Colonic mucosa (tissue), 4 donors: Measurements from ENCODE around the gene TNS3. TPM values are rescaled to one million over a fixed set of nuclear protein-coding genes. Genes with fewer than 3 reads are reported as not detected.

Experiments used
- DNase-seq: peaks from one replicate; pipeline ENCODE4 v3.0.0-alpha.2; 2020
- H3K27ac ChIP-seq: fragments of 200-600 bp; one replicate; pipeline ENCODE4 v1.8.0; 2021
- H3K27me3 ChIP-seq: fragments of 200-600 bp; one replicate; pipeline ENCODE4 v1.8.0; 2021
- H3K36me3 ChIP-seq: fragments of 200-600 bp; one replicate; pipeline ENCODE4 v1.8.0; 2021
- H3K4me1 ChIP-seq: fragments of 200-600 bp; one replicate; pipeline ENCODE4 v1.8.0; 2021; ENCODE audit warnings: mild to moderate bottlenecking
- H3K4me3 ChIP-seq: fragments of 200-600 bp; one replicate; pipeline ENCODE4 v1.8.0; 2021
- H3K9ac ChIP-seq, 2 donors: one replicate each; pipeline ENCODE4 v1.7.0; 2013; ENCODE audit warnings: control low read depth in 2 of 2, low read depth in 2 of 2, low read length in 2 of 2
- H3K9me3 ChIP-seq: fragments of 200-600 bp; one replicate; pipeline ENCODE4 v1.8.0; 2021
- CTCF ChIP-seq: fragments of 200-600 bp; IDR thresholded peaks from one replicate; pipeline ENCODE4 v1.8.0; 2022; ENCODE audit warnings: antibody characterized with exemption, mild to moderate bottlenecking
- intact Hi-C: fragments of 100-400 bp; cut with DNase I; formaldehyde crosslinking; loops from one replicate; pipeline ENCODE4 v1.14.1; 2022
- total RNA-seq, 2 donors: library from RNA; stranded (reverse); fragmentation: NEBNext Ultra II Directional in 1 of 2; extraction: Animal tissue kit (Norgen Biotek cat#: 25700) in 1 of 2; gene quantifications; one replicate each; pipeline ENCODE4 v1.2.1, GENCODE V29; 2021
- donor health status: healthy.
- donor health status: DM: no; HTN: no; CAD: no.
- donor health status: DM: no; HTN: no; CAD: no.

TNS3 gene
- total RNA-seq, 2 donors from 2014 or later = 41.1 to 58.2 TPM

DNA sequence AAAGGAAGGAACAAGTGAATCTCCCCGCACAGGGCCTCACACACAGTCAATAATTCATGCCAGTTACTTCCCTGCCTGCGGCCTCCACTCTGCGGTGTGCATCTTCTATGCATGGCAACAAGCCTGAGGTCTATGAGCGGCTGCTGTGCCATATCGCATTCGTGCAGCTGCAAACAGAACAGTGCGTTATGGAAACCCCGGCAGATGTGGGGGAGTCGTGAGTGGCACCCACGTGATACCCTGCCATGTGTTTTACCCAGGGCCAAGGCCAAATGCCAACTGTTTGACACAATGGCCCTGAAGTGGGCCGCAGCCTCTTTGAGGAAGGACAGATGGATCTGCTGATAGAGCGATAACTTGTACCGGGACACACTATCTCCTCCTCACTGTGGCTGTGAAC is 13.4 kb downstream of the TNS3 start:
- Histone ChIP-seq H3K4me3 (no peak overlapping the region), H3K9ac (no peak overlapping the region), H3K9me3 (no peaks in the 10 kb centered on the region), H3K4me1 (peaks cover 23% of the 10 kb centered on the region), H3K36me3 (no peaks in the 10 kb centered on the region), H3K27me3 (no peaks in the 10 kb centered on the region), H3K27ac (no peak overlapping the region)
- intact Hi-C loops = no loop called here
- no peak for DNase-seq
- no peak for TF ChIP-seq CTCF

DNA sequence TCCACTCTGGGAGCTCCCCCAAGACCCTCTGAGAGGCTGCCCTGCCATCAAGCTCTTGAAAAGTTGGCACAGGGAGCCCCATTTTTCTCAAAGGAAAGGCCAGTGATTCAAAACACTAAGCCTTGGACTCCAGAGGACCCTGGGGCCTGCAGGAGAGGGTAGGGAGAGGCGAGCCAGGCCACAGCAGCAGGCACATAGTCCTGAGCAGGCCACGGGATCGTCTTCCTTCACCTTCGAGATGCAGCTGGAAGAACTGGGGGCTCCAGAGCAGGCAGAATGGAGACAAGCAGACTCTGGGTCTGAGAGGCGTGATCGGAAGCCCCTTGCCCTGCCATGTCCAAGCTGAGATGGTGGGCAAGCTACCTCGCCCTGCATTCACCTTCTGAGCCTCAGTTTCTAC is 13.9 kb downstream of the TNS3 start:
- Histone ChIP-seq H3K4me1 (peaks cover 18% of the 10 kb centered on the region), H3K4me3 (no peak overlapping the region), H3K27me3 (no peaks in the 10 kb centered on the region), H3K9me3 (no peaks in the 10 kb centered on the region), H3K36me3 (no peaks in the 10 kb centered on the region), H3K9ac (no peak overlapping the region), H3K27ac (no peak overlapping the region)
- DNase-seq = no peak
- intact Hi-C loops = no loop called here
- no peak for TF ChIP-seq CTCF

- Histone ChIP-seq H3K27me3 (no peaks in the 10 kb centered on the region), H3K4me3 (no peak overlapping the region), H3K4me1 (peaks cover under 1% of the 10 kb centered on the region), H3K36me3 (no peaks in the 10 kb centered on the region), H3K27ac (no peak overlapping the region), H3K9ac (no peak overlapping the region), H3K9me3 (no peaks in the 10 kb centered on the region)
- no peak for TF ChIP-seq CTCF
- intact Hi-C loops = no loop called here
- no peak for DNase-seq
These were observed 16.2 kb downstream of the TNS3 start for GRCh38 chr7:47565640-47566250.

GRCh38 chr7:47563521-47563920 is 18.4 kb downstream of the TNS3 start:
- no peaks in the 10 kb centered on the region for H3K4me1 ChIP-seq
- no peaks in the 10 kb centered on the region for H3K36me3 ChIP-seq
- DNase-seq = no peak
- intact Hi-C loops = no loop called here
- H3K27me3 ChIP-seq = no peaks in the 10 kb centered on the region
- no peaks in the 10 kb centered on the region for H3K9me3 ChIP-seq
- no peak overlapping the region for H3K9ac ChIP-seq
- H3K4me3 ChIP-seq = no peak overlapping the region
- no peak overlapping the region for H3K27ac ChIP-seq
- no peak for TF ChIP-seq CTCF

DNA sequence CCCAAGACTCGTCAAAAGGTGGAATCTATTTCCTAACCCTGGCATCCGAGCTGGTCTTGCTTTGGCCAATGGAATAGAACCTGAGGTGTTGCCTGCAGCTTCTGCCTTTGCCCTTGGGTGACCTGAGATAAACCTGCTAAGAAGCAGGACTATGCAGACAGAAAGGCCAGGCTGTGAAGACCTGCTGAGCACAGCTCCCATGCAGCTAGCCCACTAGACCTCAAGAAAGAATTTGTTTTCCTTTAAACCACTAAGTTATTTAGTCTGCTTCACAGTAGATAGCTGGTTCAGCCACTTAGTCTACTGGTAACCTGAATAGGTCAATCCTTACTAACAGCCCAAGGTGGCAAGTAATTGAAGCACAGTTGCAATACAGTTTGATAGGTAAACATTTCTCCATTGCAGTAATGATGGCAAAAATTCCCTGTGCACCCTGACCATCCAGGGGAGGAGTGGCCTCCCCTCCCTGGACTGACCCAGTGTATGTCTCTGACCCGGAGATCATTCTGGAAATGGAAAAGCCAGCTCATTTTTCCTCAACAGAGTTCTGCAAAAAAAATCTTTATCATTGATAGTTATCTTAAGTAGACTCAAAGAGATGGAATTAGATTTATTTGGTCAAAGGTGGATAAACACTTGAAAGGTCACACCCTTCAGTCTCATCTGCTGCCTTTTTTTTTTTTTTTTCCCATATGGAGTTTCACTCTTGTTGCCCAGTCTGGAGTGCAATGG is 20.0 kb downstream of the TNS3 start:
- Histone ChIP-seq H3K4me1 (no peaks in the 10 kb centered on the region), H3K4me3 (no peak overlapping the region), H3K27ac (no peak overlapping the region), H3K9ac (no peak overlapping the region), H3K9me3 (no peaks in the 10 kb centered on the region), H3K27me3 (no peaks in the 10 kb centered on the region), H3K36me3 (no peaks in the 10 kb centered on the region)
- TF ChIP-seq CTCF = no peak
- intact Hi-C loops = no loop called here
- no peak for DNase-seq
